Mesenchymal stem cell (in vitro differentiated cells and primary cell): Measurements from ENCODE around the gene RASA3.

Experiments used
- DNase-seq: peaks from one replicate; pipeline ENCODE4 v3.0.0-alpha.2; 2013
- H2AFZ ChIP-seq: one replicate; pipeline ENCODE4 v1.6.1; 2013; ENCODE audit warnings: low read depth, mild to moderate bottlenecking, control low read depth, inconsistent platforms, low read length, moderate library complexity
- H2AK5ac ChIP-seq: 2 replicates; pipeline ENCODE4 v1.6.1; 2013; ENCODE audit warnings: low read length, moderate library complexity, mild to moderate bottlenecking, inconsistent platforms; ENCODE audit not compliant: severe bottlenecking
- H2BK120ac ChIP-seq: one replicate; pipeline ENCODE4 v1.6.1; 2013; ENCODE audit warnings: low read depth, mild to moderate bottlenecking, inconsistent platforms, low read length, moderate library complexity
- H2BK12ac ChIP-seq, 2 experiments: one replicate each; pipeline ENCODE4 v1.6.1; 2013; ENCODE audit warnings: inconsistent platforms in 2 of 2, low read length in 2 of 2, mild to moderate bottlenecking in 2 of 2, moderate library complexity in 2 of 2, control low read depth in 1 of 2
- H2BK15ac ChIP-seq: one replicate; pipeline ENCODE4 v1.6.1; 2013; ENCODE audit warnings: mild to moderate bottlenecking, low read depth, inconsistent platforms; ENCODE audit not compliant: poor library complexity, severe bottlenecking
- H2BK5ac ChIP-seq: 2 replicates; pipeline ENCODE4 v1.6.1; 2013; ENCODE audit warnings: low read depth, mild to moderate bottlenecking, low read length, control low read depth, inconsistent platforms; ENCODE audit not compliant: poor library complexity, severe bottlenecking
- H3K14ac ChIP-seq, 2 experiments: one replicate each; pipeline ENCODE4 v1.6.1; 2013; ENCODE audit warnings: inconsistent platforms in 2 of 2, low read length in 2 of 2, control low read depth in 1 of 2, mild to moderate bottlenecking in 1 of 2, moderate library complexity in 1 of 2
- H3K18ac ChIP-seq, 2 experiments: one replicate each; pipeline ENCODE4 v1.6.1; 2013; ENCODE audit warnings: inconsistent platforms in 2 of 2, low read length in 2 of 2, control low read depth in 1 of 2, low read depth in 1 of 2, mild to moderate bottlenecking in 1 of 2
- H3K23ac ChIP-seq, 2 experiments: one replicate each; pipeline ENCODE4 v1.6.1; 2013; ENCODE audit warnings: inconsistent platforms in 2 of 2, low read length in 2 of 2, mild to moderate bottlenecking in 2 of 2, moderate library complexity in 2 of 2, control low read depth in 1 of 2
- H3K27ac ChIP-seq: 2 replicates; pipeline ENCODE4 v1.5.1; 2013; ENCODE audit warnings: mild to moderate bottlenecking, moderate library complexity, low read length, control low read depth, inconsistent platforms; ENCODE audit not compliant: poor library complexity, severe bottlenecking
- H3K27me3 ChIP-seq, 2 experiments: 2 replicates each; pipeline versions ENCODE4 v1.6.1 to v1.7.0; 2013; ENCODE audit warnings: low read length in 2 of 2, mild to moderate bottlenecking in 2 of 2, moderate library complexity in 2 of 2, control low read depth in 1 of 2, inconsistent platforms in 1 of 2; ENCODE audit not compliant: control insufficient read depth in 1 of 2, insufficient read depth in 1 of 2
- H3K36me3 ChIP-seq, 2 experiments: 2 replicates each; pipeline versions ENCODE4 v1.6.1 to v1.7.0; 2013; ENCODE audit warnings: low read length in 2 of 2, control low read depth in 1 of 2, inconsistent platforms in 1 of 2, low read depth in 1 of 2, mild to moderate bottlenecking in 1 of 2; ENCODE audit not compliant: insufficient read depth in 2 of 2, control insufficient read depth in 1 of 2
- H3K4ac ChIP-seq, 2 experiments: one replicate each; pipeline ENCODE4 v1.6.1; 2013; ENCODE audit warnings: inconsistent platforms in 2 of 2, low read length in 2 of 2, mild to moderate bottlenecking in 2 of 2, moderate library complexity in 2 of 2, control low read depth in 1 of 2, low read depth in 1 of 2
- H3K4me1 ChIP-seq: 2 replicates; pipeline ENCODE4 v1.6.1; 2013; ENCODE audit warnings: low read depth, low read length, control low read depth; ENCODE audit not compliant: control insufficient read depth, insufficient read depth
- H3K4me2 ChIP-seq: 2 replicates; pipeline ENCODE4 v1.6.1; 2013; ENCODE audit warnings: low read length, mild to moderate bottlenecking, inconsistent platforms; ENCODE audit not compliant: poor library complexity, severe bottlenecking
- H3K4me3 ChIP-seq, 2 experiments: 2 replicates each; pipeline versions ENCODE4 v1.5.1 to v1.7.0; 2013; ENCODE audit warnings: low read length in 2 of 2, mild to moderate bottlenecking in 2 of 2, control low read depth in 1 of 2, low read depth in 1 of 2; ENCODE audit not compliant: insufficient read depth in 1 of 2
- H3K79me1 ChIP-seq: replicated peaks from 2 replicates; pipeline ENCODE4 v1.6.1; 2013; ENCODE audit warnings: mild to moderate bottlenecking, control low read depth, low read length, inconsistent platforms; ENCODE audit not compliant: poor library complexity, severe bottlenecking
- H3K9ac ChIP-seq: 2 replicates; pipeline ENCODE4 v1.7.0; 2013; ENCODE audit warnings: mild to moderate bottlenecking, low read length, moderate library complexity
- H3K9me3 ChIP-seq: 2 replicates; pipeline ENCODE4 v1.7.0; 2013; ENCODE audit warnings: mild to moderate bottlenecking, low read length; ENCODE audit not compliant: control insufficient read depth
- H4K8ac ChIP-seq: one replicate; pipeline ENCODE4 v1.6.1; 2013; ENCODE audit warnings: inconsistent platforms, mild to moderate bottlenecking, low read length, moderate library complexity
- H4K91ac ChIP-seq: one replicate; pipeline ENCODE4 v1.6.1; 2013; ENCODE audit warnings: mild to moderate bottlenecking, low read length, inconsistent platforms
- WGBS: methylation state at CpG from one replicate; pipeline ENCODE4 v1.1.7; 2013; ENCODE audit warnings: mixed read lengths; 5-methylcytosine and 5-hydroxymethylcytosine counted together

RASA3 gene

DNA sequence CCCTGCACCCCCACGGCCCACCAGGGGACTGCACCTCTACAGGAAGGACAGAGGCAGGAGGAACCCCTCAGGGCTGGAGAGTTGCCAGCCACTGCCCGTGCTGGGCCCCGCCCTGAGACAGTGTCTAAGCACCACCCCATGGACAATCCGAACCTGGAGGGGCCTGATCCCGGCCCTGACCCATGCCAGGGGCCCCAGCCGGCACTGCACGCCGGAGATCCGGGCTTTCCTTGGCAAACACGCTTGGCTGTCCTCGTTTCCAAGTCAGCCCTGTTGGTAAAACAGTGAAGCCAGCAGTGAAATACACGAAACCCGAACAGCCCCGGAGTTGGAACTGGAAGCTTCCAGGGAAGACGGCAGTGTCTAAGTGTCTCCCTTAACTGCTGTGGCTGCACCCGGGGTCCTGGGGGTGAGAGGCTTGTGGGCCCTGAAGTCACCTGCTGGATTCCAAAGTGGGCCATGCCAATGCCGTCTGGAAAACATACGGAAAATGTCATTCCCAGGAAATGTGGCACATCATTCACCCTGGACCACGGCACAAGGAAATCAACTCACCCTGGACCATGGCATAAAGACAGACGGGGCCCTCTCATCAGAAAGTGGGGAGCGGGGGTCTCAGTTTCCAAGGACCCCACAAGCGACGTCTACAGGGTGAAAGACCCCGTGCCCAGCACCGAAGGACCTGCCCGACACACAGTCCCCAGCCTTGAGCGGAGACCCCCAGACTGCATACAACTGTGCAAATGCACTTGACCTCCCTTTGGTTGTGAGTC, 30.9 kb downstream of the RASA3 start:
- Histone ChIP-seq H2AK5ac (peak overlapping the region; percentile 72), H2BK120ac (peak overlapping the region; percentile 91), H2AFZ (no peak overlapping the region), H3K4ac (peak overlapping the region; percentile 47 to 57), H3K27me3 (no peaks in the 10 kb centered on the region), H3K18ac (peak overlapping the region; percentile 48 to 86), H3K27ac (peak overlapping the region; percentile 78), H3K14ac (no peak overlapping the region), H2BK5ac (no peak overlapping the region), H4K8ac (peak overlapping the region; percentile 86), H3K4me1 (peaks cover 73% of the 10 kb centered on the region), H4K91ac (peak overlapping the region; percentile 85), H2BK15ac (peak overlapping the region; percentile 61), H3K9ac (peak overlapping the region; percentile 38), H3K4me3 (no peak overlapping the region), H3K4me2 (peak overlapping the region; percentile 16), H3K79me1 (no peaks in the 10 kb centered on the region), H3K23ac (peak overlapping the region in 1 of 2 experiments; percentile 29), H3K9me3 (no peaks in the 10 kb centered on the region), H3K36me3 (peaks cover under 1 to 53% of the 10 kb centered on the region in 2 experiments), H2BK12ac (peak overlapping the region; percentile 82 to 92)
- 84% methylated on average over 27 of the region's 27 CpGs for WGBS
- peak; percentile 44 for DNase-seq

DNA sequence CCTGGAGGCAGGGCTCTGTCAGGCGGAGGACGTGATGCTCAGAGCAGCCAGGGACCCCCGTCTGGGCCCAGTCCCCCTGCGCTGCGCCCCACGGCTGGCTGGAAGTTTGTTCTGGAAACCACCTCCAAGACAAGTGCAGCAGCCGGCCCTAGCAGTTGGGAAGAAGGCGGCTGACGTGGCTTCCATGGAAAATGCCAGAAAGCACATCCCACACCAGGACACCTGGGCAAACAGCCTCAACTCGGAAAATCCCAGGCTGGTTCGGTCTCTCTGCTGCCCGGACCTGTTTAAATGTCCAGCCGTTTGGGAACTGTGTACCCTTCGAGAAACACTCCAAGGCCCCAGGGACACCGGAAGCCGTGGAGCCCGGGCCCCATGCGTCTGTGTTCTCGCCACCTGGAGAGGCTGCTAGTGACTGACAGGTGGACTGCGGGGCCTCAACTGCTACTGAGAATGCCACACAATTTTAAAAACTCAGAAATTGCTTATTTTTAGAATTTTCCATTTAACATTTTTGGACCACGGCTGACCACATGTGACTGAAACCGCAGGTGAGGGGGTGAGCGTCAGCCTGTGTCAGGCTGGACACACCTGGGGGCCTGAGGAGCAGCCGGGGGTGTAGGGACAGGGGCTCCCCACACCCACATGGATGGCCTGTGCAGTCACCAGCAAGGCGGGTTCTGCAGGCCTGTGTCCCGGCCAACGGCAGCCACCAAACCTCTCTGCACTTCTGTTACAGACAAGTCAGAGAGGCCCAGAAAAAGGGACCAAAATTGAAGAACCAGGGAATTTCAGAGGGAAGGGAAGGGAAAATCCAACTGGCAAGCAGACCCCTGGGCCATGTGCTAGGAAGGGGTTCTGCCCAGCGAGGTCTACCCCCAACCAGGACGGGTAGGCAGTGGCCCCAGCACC, 31.7 kb downstream of the RASA3 start:
- H2BK120ac ChIP-seq: peak overlapping the region; percentile 91
- DNase-seq: peak; percentile 72
- no peaks in the 10 kb centered on the region for H3K9me3 ChIP-seq
- H4K8ac ChIP-seq: peak overlapping the region; percentile 86
- peak overlapping the region in 1 of 2 experiments; percentile 29 for H3K23ac ChIP-seq
- H2AK5ac ChIP-seq: peak overlapping the region; percentile 79
- 82% methylated on average over 26 of the region's 29 CpGs for WGBS
- peak overlapping the region; percentile 46 to 73 for H3K4ac ChIP-seq
- H2AFZ ChIP-seq: no peak overlapping the region
- no peaks in the 10 kb centered on the region for H3K79me1 ChIP-seq
- H4K91ac ChIP-seq: peak overlapping the region; percentile 85
- peak overlapping the region; percentile 24 for H2BK5ac ChIP-seq
- H3K4me1 ChIP-seq: peaks cover 75% of the 10 kb centered on the region
- H2BK15ac ChIP-seq: peak overlapping the region; percentile 61
- H3K27ac ChIP-seq: peak overlapping the region; percentile 78
- H3K27me3 ChIP-seq: no peaks in the 10 kb centered on the region
- H3K14ac ChIP-seq: peak overlapping the region in 1 of 2 experiments; percentile 80
- peaks cover 3 to 60% of the 10 kb centered on the region in 2 experiments for H3K36me3 ChIP-seq
- H2BK12ac ChIP-seq: peak overlapping the region; percentile 82 to 92
- H3K9ac ChIP-seq: peak overlapping the region; percentile 38
- H3K4me3 ChIP-seq: peak overlapping the region in 1 of 2 experiments; percentile 4
- peak overlapping the region; percentile 16 for H3K4me2 ChIP-seq
- peak overlapping the region; percentile 48 to 86 for H3K18ac ChIP-seq

DNA sequence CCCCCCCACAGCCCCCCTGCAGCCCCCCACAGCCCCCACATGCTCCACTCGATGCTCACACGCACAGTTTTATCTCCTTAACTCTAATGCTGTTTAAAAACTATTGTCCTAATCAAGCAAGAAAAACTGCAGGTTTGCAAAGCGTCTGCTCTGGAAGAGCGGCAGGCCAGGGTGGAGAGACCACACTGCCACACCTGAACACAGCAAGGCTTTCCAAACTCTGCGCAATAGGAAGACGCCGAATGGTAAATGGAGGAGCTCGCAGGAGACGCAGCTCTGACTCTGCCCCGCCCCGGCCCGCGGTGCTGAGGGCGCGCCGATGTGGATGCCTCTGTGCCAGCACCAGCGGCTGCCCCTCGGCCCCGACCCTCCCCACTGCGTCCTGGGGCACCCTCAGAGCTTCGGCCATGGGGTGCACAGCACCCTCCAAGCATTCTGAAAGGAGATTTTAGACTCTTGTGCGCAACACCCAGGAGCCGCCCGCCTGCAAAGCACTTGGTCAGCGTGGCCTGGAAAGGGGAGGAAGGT, 32.4 kb downstream of the RASA3 start:
- H3K4me2 ChIP-seq: peak overlapping the region; percentile 14
- H2AFZ ChIP-seq: no peak overlapping the region
- no peaks in the 10 kb centered on the region for H3K27me3 ChIP-seq
- H2BK120ac ChIP-seq: peak overlapping the region; percentile 55
- H4K8ac ChIP-seq: peak overlapping the region; percentile 53
- no peak overlapping the region for H2BK15ac ChIP-seq
- H3K4me1 ChIP-seq: peaks cover 73% of the 10 kb centered on the region
- H3K9me3 ChIP-seq: no peaks in the 10 kb centered on the region
- peak overlapping the region; percentile 30 to 81 for H2BK12ac ChIP-seq
- peak overlapping the region; percentile 57 for H4K91ac ChIP-seq
- no peak overlapping the region for H3K9ac ChIP-seq
- DNase-seq: peak; percentile 87
- H3K18ac ChIP-seq: peak overlapping the region; percentile 37 to 61
- peak overlapping the region; percentile 78 for H3K27ac ChIP-seq
- no peaks in the 10 kb centered on the region for H3K79me1 ChIP-seq
- no peak overlapping the region for H3K4me3 ChIP-seq
- H3K36me3 ChIP-seq: peaks cover 3 to 56% of the 10 kb centered on the region in 2 experiments
- H3K14ac ChIP-seq: peak overlapping the region in 1 of 2 experiments; percentile 80
- peak overlapping the region; percentile 79 for H2AK5ac ChIP-seq
- H3K23ac ChIP-seq: no peak overlapping the region
- H2BK5ac ChIP-seq: no peak overlapping the region
- 39% methylated on average over 25 of the region's 25 CpGs for WGBS
- peak overlapping the region in 1 of 2 experiments; percentile 46 for H3K4ac ChIP-seq
